GM12878 (cell line): ENCODE results near the gene PATJ. TPM values are rescaled to one million over a fixed set of nuclear protein-coding genes. Genes with fewer than 3 reads are reported as not detected.

ENCODE experiments used
- ATAC-seq: fragments of 200-7000 bp; cut with Tn5 transposase; 3 replicates; pipeline ENCODE4 v1.9.1; 2020; ENCODE audit warnings: mild to moderate bottlenecking, moderate library complexity
- BruUV-seq: library from RNA; stranded (reverse); fragments of 400-500 nt; replicated peaks from 2 replicates; lab custom pipeline; 2021; lab: Mats Ljungman, UMichigan
- CTCF ChIA-PET: fragments of 300-600 bp; sonication (Branson Sonifier 250); formaldehyde crosslinking; extraction: SDS; loops from one replicate; lab custom pipeline; 2021; ENCODE audit warnings: inconsistent platforms; lab: Yijun Ruan, JAX
- POLR2A ChIA-PET: fragments of 350-600 bp; formaldehyde crosslinking; extraction: SDS; loops from one replicate; lab custom pipeline; 2021; ENCODE audit warnings: inconsistent platforms; lab: Charles Lee
- RAD21 ChIA-PET: fragments of 300-600 bp; sonication (Branson Sonifier 250); formaldehyde crosslinking; loops from one replicate; lab custom pipeline; 2023; ENCODE audit warnings: antibody characterized with exemption; ENCODE audit not compliant: unreplicated experiment; lab: Charles Lee
- SMC1A ChIA-PET: fragments of 300-600 bp; sonication (Branson Sonifier 250); formaldehyde crosslinking; loops from one replicate; lab custom pipeline; 2023; ENCODE audit not compliant: unreplicated experiment, uncharacterized antibody; lab: Charles Lee
- DNase-seq: peaks from one replicate; pipeline ENCODE4 v3.0.0-alpha.2; 2011; ENCODE audit warnings: low read depth, low spot score
- FAIRE-seq: peaks from 3 replicates; lab custom pipeline; 2011; peaks lifted over from hg19 to GRCh38; lab: Jason Lieb, UNC
- H2AFZ ChIP-seq: 2 replicates; pipeline ENCODE4 v1.6.0; 2011; ENCODE audit warnings: low read depth, low read length, control low read depth; ENCODE audit not compliant: control insufficient read depth
- H3K27ac ChIP-seq: 2 replicates; pipeline ENCODE4 v1.5.1; 2011; ENCODE audit warnings: control low read depth; ENCODE audit not compliant: control insufficient read depth, insufficient read depth
- H3K27me3 ChIP-seq, 2 experiments: replicated peaks in 1 of 2; 2 replicates each; pipeline versions ENCODE4 v1.6.0 to v1.6.1; 2011; ENCODE audit warnings: low read length in 1 of 2; ENCODE audit not compliant: control insufficient read depth in 2 of 2, insufficient read depth in 2 of 2
- H3K36me3 ChIP-seq, 2 experiments: 2 replicates each; pipeline ENCODE4 v1.5.1; 2011; ENCODE audit warnings: low read length in 1 of 2; ENCODE audit not compliant: control insufficient read depth in 2 of 2, insufficient read depth in 2 of 2
- H3K4me1 ChIP-seq: 2 replicates; pipeline ENCODE4 v1.6.1; 2011; ENCODE audit warnings: mild to moderate bottlenecking, low read length, moderate library complexity, mixed read lengths; ENCODE audit not compliant: control insufficient read depth, insufficient read depth
- H3K4me2 ChIP-seq: 2 replicates; pipeline ENCODE4 v1.6.0; 2011; ENCODE audit warnings: control low read depth; ENCODE audit not compliant: control insufficient read depth, insufficient read depth
- H3K4me3 ChIP-seq: fragments of 200-600 bp; sonication (generic); 2 replicates; pipeline ENCODE4 v1.5.1; 2016
- H3K79me2 ChIP-seq: 2 replicates; pipeline ENCODE4 v1.6.0; 2011; ENCODE audit warnings: low read length; ENCODE audit not compliant: control insufficient read depth, insufficient read depth
- H3K9ac ChIP-seq: 2 replicates; pipeline ENCODE4 v1.8.0; 2011; ENCODE audit warnings: low read length, control low read depth, mixed read lengths; ENCODE audit not compliant: control insufficient read depth, insufficient read depth
- H3K9me3 ChIP-seq: replicated peaks from 3 replicates; pipeline ENCODE4 v1.5.1; 2011; ENCODE audit warnings: mild to moderate bottlenecking, low read length; ENCODE audit not compliant: control insufficient read depth, insufficient read depth
- H4K20me1 ChIP-seq: 2 replicates; pipeline ENCODE4 v1.6.0; 2011; ENCODE audit not compliant: control insufficient read depth, insufficient read depth
- ASH2L ChIP-seq: fragments of 300-600, 200-600 bp; sonication (generic); IDR thresholded peaks from 2 replicates; pipeline ENCODE4 v1.6.1; 2017; ENCODE audit warnings: low read depth, mild to moderate bottlenecking, borderline replicate concordance
- ATF3 ChIP-seq: IDR thresholded peaks from 2 replicates; pipeline ENCODE4 v1.6.1; 2011; ENCODE audit warnings: low read depth, mild to moderate bottlenecking, low read length, moderate library complexity, borderline replicate concordance; ENCODE audit errors: extremely low read depth
- CEBPZ ChIP-seq: fragments of 150-350 bp; IDR thresholded peaks from 2 replicates; pipeline ENCODE4 v1.6.1; 2016; ENCODE audit warnings: low read depth, low read length
- CHD2 ChIP-seq: IDR thresholded peaks from 2 replicates; pipeline ENCODE4 v1.6.1; 2011; ENCODE audit warnings: low read depth, low read length, improper control_type of control experiment, borderline replicate concordance
- CHD4 ChIP-seq: fragments of 200-600 bp; sonication (generic); IDR thresholded peaks from 2 replicates; pipeline ENCODE4 v1.6.1; 2016; ENCODE audit warnings: mild to moderate bottlenecking
- HCFC1 ChIP-seq: fragments of 150-350 bp; IDR thresholded peaks from 2 replicates; pipeline ENCODE4 v1.6.1; 2014; ENCODE audit warnings: low read length
- HDGF ChIP-seq: fragments of 450-650 bp; IDR thresholded peaks from 2 replicates; pipeline ENCODE4 v1.6.1; 2016; ENCODE audit warnings: antibody characterized with exemption
- IKZF1 ChIP-seq: fragments of 450-650 bp; conservative IDR thresholded peaks from 2 replicates; pipeline ENCODE4 v1.6.1; 2017; ENCODE audit warnings: antibody characterized with exemption, mild to moderate bottlenecking
- MXI1 ChIP-seq: fragments of 150-350 bp; IDR thresholded peaks from 2 replicates; pipeline ENCODE4 v1.6.1; 2011; ENCODE audit warnings: low read depth, mild to moderate bottlenecking, inconsistent platforms, low read length, improper control_type of control experiment
- MYB ChIP-seq: fragments of 150-350 bp; IDR thresholded peaks from 2 replicates; pipeline ENCODE4 v1.6.1; 2014; ENCODE audit warnings: mild to moderate bottlenecking, low read depth, low read length, borderline replicate concordance
- NR2C2 ChIP-seq: IDR thresholded peaks from 2 replicates; pipeline ENCODE4 v1.6.1; 2011; ENCODE audit warnings: borderline replicate concordance, low read depth; ENCODE audit not compliant: control insufficient read depth, insufficient read length
- POLR2A ChIP-seq: IDR thresholded peaks from 2 replicates; pipeline ENCODE4 v1.6.1; 2011; ENCODE audit warnings: low read depth, mild to moderate bottlenecking, low read length
- SUPT20H ChIP-seq: IDR thresholded peaks from 2 replicates; pipeline ENCODE4 v1.6.1; 2011; ENCODE audit warnings: low read depth, mild to moderate bottlenecking, low read length, moderate library complexity, borderline replicate concordance; ENCODE audit not compliant: control insufficient read depth
- TARDBP ChIP-seq: IDR thresholded peaks from 2 replicates; pipeline ENCODE4 v1.6.1; 2016; ENCODE audit warnings: borderline replicate concordance
- TCF12 ChIP-seq: IDR thresholded peaks from 2 replicates; pipeline ENCODE4 v1.6.1; 2011; ENCODE audit warnings: low read depth, mild to moderate bottlenecking, low read length
- TCF7 ChIP-seq: IDR thresholded peaks from 2 replicates; pipeline ENCODE4 v1.6.1; 2014; ENCODE audit warnings: antibody characterized with exemption, borderline replicate concordance
- ZBED1 ChIP-seq: IDR thresholded peaks from 2 replicates; pipeline ENCODE4 v1.6.1; 2016; ENCODE audit warnings: borderline replicate concordance
- ZNF592 ChIP-seq: fragments of 450-650 bp; IDR thresholded peaks from 2 replicates; pipeline ENCODE4 v1.6.1; 2017; ENCODE audit warnings: mild to moderate bottlenecking, moderate library complexity
- WGBS: methylation state at CpG from one replicate; pipeline ENCODE4 v1.1.6; 2016; ENCODE audit warnings: low lambda C conversion rate; ENCODE audit not compliant: insufficient replicate concordance, insufficient coverage; ENCODE audit errors: missing lambda C conversion rate; 5-methylcytosine and 5-hydroxymethylcytosine counted together
- in situ Hi-C: fragments of 300-500 bp; cut with MboI; formaldehyde crosslinking; loops from 9 replicates; pipeline ENCODE4 v1.14.3; 2018; ENCODE audit warnings: mixed read lengths
- intact Hi-C: fragments of 100-400 bp; cut with micrococcal nuclease; formaldehyde crosslinking; loops from one replicate; pipeline ENCODE4 v1.14.2; 2022; ENCODE audit not compliant: unreplicated experiment
- polyA plus RNA-seq, 11 experiments: library from polyadenylated mRNA; depleted of rRNA in 4 of 11; unstranded in 6 of 11; stranded (reverse) in 5 of 11; fragments of >200 nt; fragmentation: Nextera tagmentation in 4 of 11; fragmentation: Illumina TruSeq in 1 of 11; extraction: Ambion mirVana in 4 of 11; extraction: Trizol in 1 of 11; gene quantifications; 1 replicate in 1 of 11; 2 replicates in 10 of 11; pipeline versions ENCODE4 v1.2.1 to v1.2.3, GENCODE V29; 2011 to 2016; ENCODE audit warnings: inconsistent platforms in 2 of 11, missing spikeins in 2 of 11, low read depth in 1 of 11
- total RNA-seq, 4 experiments: library from RNA; depleted of rRNA in 3 of 4; stranded (reverse); fragments of >200 nt in 3 of 4; fragmentation: Illumina TruSeq in 1 of 4; extraction: Trizol in 1 of 4; gene quantifications; 2 replicates each; pipeline versions ENCODE4 v1.2.1 to v1.2.3, GENCODE V29; 2013 to 2021

Gene PATJ
- total and polyA plus RNA-seq, 10 of the 15 experiments (the other 5 are each of a cell fraction or from before 2014, with no cell fraction given): 2.8 to 13.9 (median 6.9) TPM

- Histone ChIP-seq H3K27ac (no peak overlapping the region), H2AFZ (no peak overlapping the region), H4K20me1 (no peaks in the 10 kb centered on the region), H3K9me3 (no peaks in the 10 kb centered on the region), H3K9ac (no peak overlapping the region), H3K27me3 (no peaks in the 10 kb centered on the region), H3K4me3 (no peak overlapping the region), H3K79me2 (no peaks in the 10 kb centered on the region), H3K4me2 (no peak overlapping the region), H3K4me1 (no peaks in the 10 kb centered on the region), H3K36me3 (no peaks in the 10 kb centered on the region)
- no TSS peak for BruUV-seq
- ChIA-PET RAD21 (no interaction called here), CTCF (no interaction called here), SMC1A (no interaction called here), POLR2A (no interaction called here)
- DNase-seq: no peak
- no peak for ATAC-seq
- 37% methylated on average over 3 of the region's 3 CpGs for WGBS
- in situ Hi-C loops: no loop called here
- intact Hi-C loops: no loop called here
- no peak for FAIRE-seq
- TF ChIP-seq TCF12 (no peak), IKZF1 (no peak), CHD2 (no peak), MYB (no peak), CHD4 (no peak), POLR2A (no peak), ZBED1 (no peak), NR2C2 (no peak), TCF7 (no peak), TARDBP (no peak), ASH2L (no peak), SUPT20H (no peak), MXI1 (no peak), HCFC1 (no peak), HDGF (no peak), ZNF592 (no peak), ATF3 (no peak), CEBPZ (no peak)
Observed at GRCh38 chr1:61967750-61968149, 225.5 kb downstream of the PATJ start.
